Psoas muscle (tissue), 8 donors: ENCODE measurements around the gene LTN1. TPM values are rescaled to one million over a fixed set of nuclear protein-coding genes. Genes with fewer than 3 reads are reported as not detected.

ENCODE experiments used
- ATAC-seq, 4 donors: fragments of 200-7000 bp; cut with Tn5 transposase; one replicate each; pipeline ENCODE4 v1.9.1; 2020; ENCODE audit warnings: moderate library complexity in 3 of 4, mild to moderate bottlenecking in 2 of 4
- DNase-seq, 2 donors: peaks; one replicate each; pipeline ENCODE4 v3.0.0-alpha.2; 2020
- H3K27ac ChIP-seq: fragments of 200-600 bp; one replicate; pipeline ENCODE4 v1.8.0; 2022
- H3K27me3 ChIP-seq, 3 donors: fragments of 200-600 bp in 1 of 3; one replicate each; pipeline versions ENCODE4 v1.6.1 to v1.8.0; 2013 to 2022; ENCODE audit warnings: low read length in 2 of 3, mild to moderate bottlenecking in 2 of 3, moderate library complexity in 1 of 3; ENCODE audit not compliant: insufficient read depth in 3 of 3
- H3K36me3 ChIP-seq, 2 donors: fragments of 200-600 bp in 1 of 2; one replicate each; pipeline versions ENCODE4 v1.6.1 to v1.8.0; 2013 to 2022; ENCODE audit warnings: low read depth in 1 of 2, mild to moderate bottlenecking in 1 of 2, moderate library complexity in 1 of 2; ENCODE audit not compliant: insufficient read depth in 1 of 2
- H3K4me1 ChIP-seq: fragments of 200-600 bp; one replicate; pipeline ENCODE4 v1.8.0; 2022
- H3K4me3 ChIP-seq: fragments of 200-600 bp; one replicate; pipeline ENCODE4 v1.8.0; 2022; ENCODE audit warnings: mild to moderate bottlenecking
- H3K9me3 ChIP-seq: fragments of 200-600 bp; one replicate; pipeline ENCODE4 v1.8.0; 2022
- CTCF ChIP-seq: fragments of 200-600 bp; IDR thresholded peaks from one replicate; pipeline ENCODE4 v1.8.0; 2022; ENCODE audit warnings: antibody characterized with exemption
- WGBS, 3 donors: extraction: QIAGEN DNeasy Blood & Tissue Kit; methylation state at CpG; one replicate each; pipeline versions ENCODE4 v1.1.6 to v1.1.7; 2013; 5-methylcytosine and 5-hydroxymethylcytosine counted together
- intact Hi-C, 2 donors: fragments of 100-400 bp; cut with DNase I; formaldehyde crosslinking; loops; one replicate each; pipeline versions ENCODE4 v1.11.0 to v1.14.2; 2022
- polyA plus RNA-seq, 3 donors: library from polyadenylated mRNA; stranded (reverse); fragments of 200-250 nt; gene quantifications; one replicate each; pipeline ENCODE4 v1.2.3, GENCODE V29; 2013
- total RNA-seq, 4 donors: library from RNA; stranded (reverse); fragmentation: NEBNext Ultra II Directional in 2 of 4; extraction: Animal tissue kit (Norgen Biotek cat#: 25700) in 2 of 4; gene quantifications; one replicate each; pipeline versions ENCODE4 v1.2.1 to v1.2.4, GENCODE V29; 2021 to 2023
- donor health status: healthy with polysubstance abuse.
- donor health status: DM: no; HTN: no; CAD: no; lungs with moderate emphysema.
- donor health status: Bipolar disorder and iron deficiency.
- donor health status: healthy.
- donor health status: DM: yes; HTN: yes; CAD: no.
- donor health status: DM: no; HTN: no; CAD: no.
- donor health status: DM: no; HTN: no; CAD: no.
- donor health status: DM: yes; HTN: yes; CAD: no.

The LTN1 gene
- total and polyA plus RNA-seq, 7 donors: 5.7 to 22.2 (median 17.8) TPM

- Histone ChIP-seq H3K9me3 (no peaks in the 10 kb centered on the region), H3K36me3 (peaks cover 0 to 27% of the 10 kb centered on the region in 2 donors), H3K27me3 (no peaks in the 10 kb centered on the region), H3K27ac (peak overlapping the region; percentile 91), H3K4me3 (peak overlapping the region; percentile 87), H3K4me1 (peaks cover 6% of the 10 kb centered on the region)
- intact Hi-C loops: no loop called here
- DNase-seq: peak; percentile 91 to 95
- TF ChIP-seq CTCF: no peak
- WGBS, 3 donors: 4% methylated on average over 47 of the region's 47 CpGs
- ATAC-seq: peak; percentile 98 to 99 (median 98)
Observed at GRCh38 chr21:28884976-28885852, 107.5 kb downstream of the LTN1 start.

GRCh38 chr21:28884481-28884880, 108.2 kb downstream of the LTN1 start:
- ATAC-seq: peak in 3 of 4 donors; percentile 27 to 55 (median 48)
- Histone ChIP-seq H3K27ac (peak overlapping the region; percentile 91), H3K4me3 (peak overlapping the region; percentile 87), H3K9me3 (no peaks in the 10 kb centered on the region), H3K36me3 (peaks cover 0 to 35% of the 10 kb centered on the region in 2 donors), H3K27me3 (no peaks in the 10 kb centered on the region), H3K4me1 (peaks cover 6% of the 10 kb centered on the region)
- TF ChIP-seq CTCF: no peak
- intact Hi-C loops: no loop called here
- 21 to 23% (median 21%) methylated on average over 3 of the region's 3 CpGs for WGBS, 3 donors
- DNase-seq: no peak

GRCh38 chr21:28883931-28884330, 108.7 kb downstream of the LTN1 start:
- H3K27ac ChIP-seq: no peak overlapping the region
- intact Hi-C loops: no loop called here
- TF ChIP-seq CTCF: no peak
- H3K4me1 ChIP-seq: peaks cover 6% of the 10 kb centered on the region
- no peaks in the 10 kb centered on the region for H3K9me3 ChIP-seq
- ATAC-seq (no peak), DNase-seq (no peak)
- H3K36me3 ChIP-seq: peaks cover 0 to 40% of the 10 kb centered on the region in 2 donors
- H3K27me3 ChIP-seq: no peaks in the 10 kb centered on the region
- peak overlapping the region; percentile 87 for H3K4me3 ChIP-seq

GRCh38 chr21:28882345-28882744, 110.3 kb downstream of the LTN1 start:
- H3K9me3 ChIP-seq: no peaks in the 10 kb centered on the region
- H3K27ac ChIP-seq: no peak overlapping the region
- ATAC-seq (no peak), DNase-seq (no peak)
- no peaks in the 10 kb centered on the region for H3K27me3 ChIP-seq
- no peak for TF ChIP-seq CTCF
- H3K4me3 ChIP-seq: no peak overlapping the region
- H3K4me1 ChIP-seq: peaks cover 6% of the 10 kb centered on the region
- peaks cover 0 to 56% of the 10 kb centered on the region in 2 donors for H3K36me3 ChIP-seq
- intact Hi-C loops: no loop called here
- 48 to 72% (median 50%) methylated on average over 2 of the region's 2 CpGs for WGBS, 3 donors

Other genes starting within 250 kb of the LTN1 start
- 10 to 100 TPM; 21.6 to 41.4 (median 27.8) TPM for gene RWDD2B, start 26.5 kb upstream of the LTN1 start, total RNA-seq
- 10 to 100 TPM; 28.1 to 51.2 (median 30.5) TPM for gene RWDD2B, start 26.5 kb upstream of the LTN1 start, polyA plus RNA-seq
- gene USP16, start 31.8 kb upstream of the LTN1 start, total RNA-seq: 10 to 100 TPM; 26.3 to 39.9 (median 34.4) TPM
- 10 to 100 TPM; 27.6 to 45.1 (median 42.3) TPM for gene USP16, start 31.8 kb upstream of the LTN1 start, polyA plus RNA-seq
- gene CCT8, start 80.8 kb upstream of the LTN1 start, total RNA-seq: 100 to 1,000 TPM; 128 to 142 (median 138) TPM
- gene CCT8, start 80.8 kb upstream of the LTN1 start, polyA plus RNA-seq: 100 to 1,000 TPM; 124 to 251 (median 157) TPM
- gene MAP3K7CL, start 137.8 kb upstream of the LTN1 start, total RNA-seq: 100 to 1,000 TPM in 1 of 4 donors, 10 to 100 TPM in 3; 15.3 to 107 (median 23.7) TPM
- gene MAP3K7CL, start 137.8 kb upstream of the LTN1 start, polyA plus RNA-seq: 10 to 100 TPM in 2 of 3 donors, 1 to 10 TPM in 1; 3.3 to 18.4 (median 12.8) TPM